Measurements from ENCODE around the gene CHD5.

The CHD5 gene

GRCh38 chr1:6205849-6206519, 25.9 kb upstream of the CHD5 start, which contains the start of gene RNF207:
RNF207 (plus strand) TSS chr1:6206119; CDS start chr1:6206536, 417 bp downstream.
- no peak for DNase-seq
- in situ Hi-C loops (cut with MboI; ENCODE audit: low pct_unique_long_range_greater_than_20kb, low sequenced_read_pairs) = no loop called here

GRCh38 chr1:6202256-6202655, 22.1 kb upstream of the CHD5 start:
- in situ Hi-C loops (cut with MboI; ENCODE audit: low pct_unique_long_range_greater_than_20kb, low sequenced_read_pairs) = no loop called here

GRCh38 chr1:6200188-6200809, 20.2 kb upstream of the CHD5 start:
- in situ Hi-C loops (cut with MboI; ENCODE audit: low pct_unique_long_range_greater_than_20kb, low sequenced_read_pairs) = no loop called here
- no peak for DNase-seq

More at GRCh38 chr1:6202256-6202655, 22.1 kb upstream of the CHD5 start:
- no peak for DNase-seq

GRCh38 chr1:6199298-6200187, 19.4 kb upstream of the CHD5 start, which contains the start of gene RPL22:
RPL22 (minus strand) TSS chr1:6199595; CDS start chr1:6199573, 22 bp downstream.
- in situ Hi-C loops (cut with MboI; ENCODE audit: low pct_unique_long_range_greater_than_20kb, low sequenced_read_pairs) = no loop called here
- peak; percentile 99 for DNase-seq

GRCh38 chr1:6198646-6199297, 18.7 kb upstream of the CHD5 start:
- in situ Hi-C loops (cut with MboI; ENCODE audit: low pct_unique_long_range_greater_than_20kb, low sequenced_read_pairs) = no loop called here
- peak; percentile 26 for DNase-seq

- no peak for DNase-seq
- in situ Hi-C loops (cut with MboI; ENCODE audit: low pct_unique_long_range_greater_than_20kb, low sequenced_read_pairs) = no loop called here
These were observed 17.8 kb upstream of the CHD5 start for GRCh38 chr1:6197746-6198427.

- DNase-seq = no peak
- in situ Hi-C loops (cut with MboI; ENCODE audit: low pct_unique_long_range_greater_than_20kb, low sequenced_read_pairs) = no loop called here
These were observed 11.8 kb upstream of the CHD5 start for GRCh38 chr1:6191968-6192367.

GRCh38 chr1:6188466-6188865, 8.3 kb upstream of the CHD5 start:
- DNase-seq = no peak
- in situ Hi-C loops (cut with MboI; ENCODE audit: low pct_unique_long_range_greater_than_20kb, low sequenced_read_pairs) = no loop called here

- in situ Hi-C loops (cut with MboI; ENCODE audit: low pct_unique_long_range_greater_than_20kb, low sequenced_read_pairs) = no loop called here
- peak; percentile 50 for DNase-seq
These were observed 5.7 kb upstream of the CHD5 start for GRCh38 chr1:6185635-6186382.

GRCh38 chr1:6185151-6185550, 5.0 kb upstream of the CHD5 start:
- in situ Hi-C loops (cut with MboI; ENCODE audit: low pct_unique_long_range_greater_than_20kb, low sequenced_read_pairs) = no loop called here
- no peak for DNase-seq

- DNase-seq = no peak
- in situ Hi-C loops (cut with MboI; ENCODE audit: low pct_unique_long_range_greater_than_20kb, low sequenced_read_pairs) = no loop called here
These were observed 4.1 kb upstream of the CHD5 start for GRCh38 chr1:6184083-6184783.

- DNase-seq = no peak
- in situ Hi-C loops (cut with MboI; ENCODE audit: low pct_unique_long_range_greater_than_20kb, low sequenced_read_pairs) = no loop called here
These were observed 3.4 kb upstream of the CHD5 start for GRCh38 chr1:6183520-6183989.

GRCh38 chr1:6181347-6181770, 1.2 kb upstream of the CHD5 start:
- in situ Hi-C loops (cut with MboI; ENCODE audit: low pct_unique_long_range_greater_than_20kb, low sequenced_read_pairs) = no loop called here
- no peak for DNase-seq

- DNase-seq = no peak
- in situ Hi-C loops (cut with MboI; ENCODE audit: low pct_unique_long_range_greater_than_20kb, low sequenced_read_pairs) = no loop called here
These were observed 688 bp upstream of the CHD5 start for GRCh38 chr1:6180707-6181311.

- in situ Hi-C loops (cut with MboI; ENCODE audit: low pct_unique_long_range_greater_than_20kb, low sequenced_read_pairs) = no loop called here
- no peak for DNase-seq
These were observed 451 bp downstream of the CHD5 start for GRCh38 chr1:6179564-6180175.

- in situ Hi-C loops (cut with MboI; ENCODE audit: low pct_unique_long_range_greater_than_20kb, low sequenced_read_pairs) = no loop called here
- DNase-seq = no peak
These were observed 1.2 kb downstream of the CHD5 start for GRCh38 chr1:6178751-6179563.

All from KBM-7 (cell line).